Bone marrow (tissue), 2 donors: ENCODE data around the gene RTL5.
A peak's percentile ranks its signal among the peaks of the same experiment; 100 is the strongest.

Source experiments
- DNase-seq, 2 donors: peaks; one replicate each; lab custom pipeline; 2025; lab: John Stamatoyannopoulos, UW

RTL5 gene

DNA sequence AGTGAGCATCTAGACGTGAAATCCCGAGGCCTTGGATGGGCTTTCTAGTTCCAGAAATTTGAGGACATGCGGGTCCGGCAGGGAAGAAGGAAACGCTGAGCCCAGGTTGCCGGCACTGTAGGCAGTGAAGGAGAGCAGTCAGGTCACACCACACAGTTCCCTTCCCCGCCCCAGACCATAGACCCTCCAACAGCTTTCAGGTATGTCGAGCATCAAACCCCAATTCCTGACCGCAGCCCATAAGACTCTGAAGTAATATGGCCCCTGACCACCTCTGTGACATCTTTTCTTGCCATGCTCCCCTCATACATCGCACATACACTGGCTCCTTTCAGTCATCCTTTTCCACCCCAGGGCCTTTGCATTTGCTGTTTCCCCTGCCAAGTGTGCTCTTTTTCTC is 23.0 kb downstream of the RTL5 start:
- no peak for DNase-seq

DNA sequence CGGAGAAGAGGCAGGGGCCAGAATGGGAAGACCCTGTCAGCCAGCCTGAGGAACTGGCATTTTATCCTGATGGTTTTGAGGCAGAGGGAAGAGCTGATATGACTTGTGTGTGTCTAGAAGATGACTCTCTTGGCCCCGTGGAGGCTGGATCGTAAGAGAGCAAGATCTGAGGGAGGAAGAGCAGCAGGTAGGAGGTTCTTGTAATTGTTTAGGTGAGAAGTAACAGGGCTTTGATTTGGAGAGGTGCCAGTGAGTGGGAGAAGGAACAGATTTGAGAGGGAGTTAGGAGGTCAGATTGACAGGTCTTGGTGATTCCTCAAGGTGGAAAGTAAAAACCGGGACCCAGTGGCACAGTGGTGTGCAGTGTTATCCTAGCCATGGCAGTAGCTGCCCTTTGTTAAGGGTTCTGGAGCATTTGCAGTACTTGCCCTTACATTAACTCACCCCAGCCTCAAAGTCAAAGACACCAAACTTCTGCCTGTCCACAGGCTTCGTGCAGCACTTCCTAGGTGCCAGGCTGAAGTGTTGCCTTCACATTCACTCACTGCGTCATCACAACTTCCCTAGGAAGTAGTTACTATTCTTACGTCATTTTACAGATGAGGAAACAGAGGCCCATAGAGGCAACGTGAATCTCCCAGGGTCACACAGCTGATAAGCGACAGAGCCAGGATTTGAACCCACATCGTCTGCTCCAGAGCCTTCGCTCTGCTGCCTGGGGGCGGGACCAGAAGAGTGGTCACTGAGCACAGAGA is 23.7 kb downstream of the RTL5 start:
- DNase-seq: no peak

DNA sequence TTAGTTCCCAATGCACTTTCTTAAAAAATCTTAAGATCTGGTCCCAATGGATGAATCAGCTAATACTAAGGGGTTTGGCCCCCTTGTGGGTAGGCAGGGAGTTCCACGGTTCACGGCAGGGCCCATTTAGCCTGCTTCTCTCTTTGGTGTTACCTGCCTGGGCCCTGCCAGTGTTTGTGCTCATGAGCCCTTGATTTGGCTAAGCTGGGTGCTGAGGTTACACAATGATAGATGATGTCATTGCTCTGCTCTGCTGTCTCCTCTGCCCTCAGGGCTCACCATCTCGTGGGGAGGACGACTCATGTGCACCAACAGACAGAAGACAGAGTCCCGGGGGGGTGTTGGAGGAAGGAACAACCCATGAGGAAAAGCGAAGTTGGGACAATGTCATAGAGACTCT is 24.4 kb downstream of the RTL5 start:
- DNase-seq: peak; percentile 1 to 31

DNA sequence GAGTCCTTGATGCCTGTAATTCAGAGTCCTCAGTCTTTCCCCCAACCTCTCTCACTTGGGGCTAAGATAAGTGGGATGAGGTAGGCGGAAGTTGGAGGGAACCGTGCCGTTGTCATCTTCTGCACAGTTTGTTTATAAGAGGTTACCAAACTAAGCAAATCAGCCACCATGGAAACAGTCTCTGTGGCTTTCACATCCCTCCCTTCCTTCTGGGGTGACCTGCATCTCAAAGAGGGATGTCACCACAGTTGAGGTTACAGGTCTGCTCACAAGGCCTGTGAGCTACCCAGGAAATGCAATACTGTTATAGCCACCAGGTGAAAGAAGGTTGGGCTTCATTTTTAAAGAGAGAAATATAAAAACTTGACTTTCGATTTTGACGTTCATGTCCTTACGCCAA is 26.3 kb downstream of the RTL5 start:
- no peak for DNase-seq

DNA sequence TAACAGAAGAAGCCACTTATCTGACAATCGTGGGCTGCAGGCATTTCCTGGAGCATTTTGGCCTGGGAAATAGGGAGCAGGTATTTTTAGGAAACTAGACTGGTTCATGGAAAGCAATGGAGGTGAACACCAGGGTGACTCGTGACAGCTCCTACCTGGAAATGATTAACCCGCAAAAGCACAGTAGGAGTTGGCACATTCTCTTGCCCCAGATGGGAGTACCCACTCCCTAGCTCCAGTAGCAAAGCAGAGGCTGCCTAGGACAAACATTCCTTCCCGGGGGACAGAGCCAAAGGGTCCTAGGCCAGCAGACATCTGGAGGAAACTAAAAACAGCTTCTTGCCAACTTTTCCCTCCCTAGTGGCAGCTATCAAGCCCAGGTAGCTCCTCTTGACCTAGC is 29.0 kb downstream of the RTL5 start:
- DNase-seq: no peak

DNA sequence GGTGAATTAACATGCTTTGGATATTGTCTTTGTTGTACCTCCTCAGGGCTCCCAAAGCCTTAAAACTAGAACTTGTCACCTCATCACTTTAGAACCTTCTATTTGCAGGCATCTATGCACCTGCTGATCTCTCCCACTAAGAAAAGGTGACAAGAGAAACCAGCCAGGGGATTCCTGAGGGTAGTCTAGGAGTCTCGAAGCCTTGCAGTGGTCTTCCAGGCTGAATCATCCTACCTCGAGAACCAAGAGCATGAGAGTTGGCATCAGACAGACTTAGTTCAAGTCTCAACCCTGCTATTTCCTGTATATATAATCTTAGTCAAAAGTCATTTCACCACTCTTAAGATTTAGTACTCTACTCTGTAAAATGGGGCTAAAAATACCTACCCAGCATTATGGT is 29.6 kb downstream of the RTL5 start:
- DNase-seq: no peak

DNA sequence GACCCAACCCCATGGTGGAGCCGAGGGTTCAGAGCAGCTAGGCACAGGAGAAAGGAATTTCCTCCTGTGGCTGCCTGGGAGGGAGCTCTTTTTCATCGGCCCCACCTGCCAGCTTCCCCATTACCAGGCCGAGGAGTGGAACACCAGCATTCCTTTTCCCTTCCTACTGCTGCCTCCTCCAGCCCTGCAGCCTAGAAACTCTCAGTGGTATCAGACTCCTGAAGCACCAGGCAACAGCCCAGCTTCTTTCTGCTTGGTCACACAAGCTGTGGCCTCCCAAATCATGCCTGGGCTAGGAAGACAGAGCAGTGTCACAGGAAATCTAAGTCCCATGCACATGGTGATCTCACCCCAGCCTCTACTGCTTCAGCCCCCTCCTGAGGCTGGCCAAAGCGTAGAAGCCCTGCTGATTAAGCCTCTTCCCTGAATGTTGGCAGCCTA is 30.1 kb downstream of the RTL5 start:
- DNase-seq: peak in 1 of 2 donors; percentile 33

DNA sequence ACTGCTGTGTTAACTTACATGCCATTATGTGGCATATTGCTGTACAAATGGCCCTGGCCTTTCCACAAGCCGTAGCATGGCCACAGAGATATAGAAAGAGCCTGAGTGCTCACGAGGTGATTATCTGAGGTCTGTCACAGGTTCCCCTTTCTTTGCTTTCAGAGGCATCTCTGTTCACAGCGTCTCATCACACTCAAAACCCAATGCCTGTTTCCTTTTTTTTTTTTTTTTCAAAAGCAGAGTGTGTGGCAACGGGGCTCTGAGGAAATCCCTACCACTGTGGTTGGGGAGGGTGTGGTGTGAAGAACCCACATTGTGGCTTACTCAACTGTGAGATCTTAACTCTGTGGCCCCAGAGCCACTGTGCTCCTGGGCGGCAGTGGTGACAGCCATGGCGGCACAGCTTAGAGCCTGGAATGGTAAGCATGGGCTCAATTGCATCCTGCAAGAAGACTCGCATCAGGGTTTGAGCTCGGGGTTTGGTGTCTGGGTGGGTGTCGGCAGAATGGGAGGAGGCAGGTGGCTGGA is 30.8 kb downstream of the RTL5 start:
- peak; percentile 24 to 83 for DNase-seq

DNA sequence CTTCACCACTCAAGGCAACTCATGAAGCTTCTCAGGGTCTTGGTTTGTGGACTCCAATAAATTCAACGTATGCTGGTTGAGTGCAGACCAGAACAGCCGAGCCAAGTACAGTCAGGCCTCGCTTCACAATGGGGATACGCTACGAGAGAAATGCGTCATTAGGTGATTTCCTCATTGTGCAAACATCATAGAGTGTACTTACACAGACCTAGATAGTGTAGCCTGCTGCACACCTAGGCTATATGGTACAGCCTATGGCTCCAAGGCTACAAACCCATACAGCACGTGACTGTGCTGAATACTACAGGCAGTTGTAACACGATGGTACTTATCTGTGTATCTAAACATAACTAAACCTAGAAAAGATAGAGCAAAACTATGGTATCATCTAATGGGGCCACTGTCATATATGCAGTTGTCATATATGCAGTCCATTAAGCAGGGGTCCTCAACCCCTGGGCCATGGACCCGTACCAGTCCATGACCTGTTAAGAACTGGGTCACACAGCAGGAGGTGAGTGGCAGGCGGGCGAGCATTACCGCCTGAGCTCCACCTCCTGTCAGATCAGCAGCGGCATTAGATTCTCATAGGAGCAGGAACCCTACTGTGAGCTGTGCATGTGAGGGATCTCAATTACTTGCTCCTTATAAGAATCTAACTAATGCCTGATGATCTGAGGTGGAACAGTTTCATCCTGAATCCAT is 31.5 kb downstream of the RTL5 start:
- no peak for DNase-seq

DNA sequence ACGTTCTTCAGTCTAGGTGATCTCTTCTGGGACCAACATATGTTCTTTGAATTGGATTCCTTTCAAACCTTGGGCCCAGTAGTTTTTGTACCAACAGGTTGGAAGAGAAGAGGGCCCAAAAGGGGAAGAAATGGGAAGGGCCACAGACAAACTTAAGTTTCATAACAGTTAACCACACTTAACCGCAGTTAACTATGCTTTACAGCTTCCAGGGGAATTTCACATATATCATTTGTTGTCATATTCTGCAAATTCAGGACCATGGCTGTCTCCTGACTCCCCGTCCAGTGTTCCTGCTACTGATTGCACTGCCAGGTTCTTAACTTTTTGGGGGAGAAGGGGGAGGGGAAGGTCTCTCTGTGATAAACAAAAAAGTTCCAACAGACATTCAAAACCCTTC is 34.6 kb downstream of the RTL5 start:
- DNase-seq: peak in 1 of 2 donors; percentile 21

DNA sequence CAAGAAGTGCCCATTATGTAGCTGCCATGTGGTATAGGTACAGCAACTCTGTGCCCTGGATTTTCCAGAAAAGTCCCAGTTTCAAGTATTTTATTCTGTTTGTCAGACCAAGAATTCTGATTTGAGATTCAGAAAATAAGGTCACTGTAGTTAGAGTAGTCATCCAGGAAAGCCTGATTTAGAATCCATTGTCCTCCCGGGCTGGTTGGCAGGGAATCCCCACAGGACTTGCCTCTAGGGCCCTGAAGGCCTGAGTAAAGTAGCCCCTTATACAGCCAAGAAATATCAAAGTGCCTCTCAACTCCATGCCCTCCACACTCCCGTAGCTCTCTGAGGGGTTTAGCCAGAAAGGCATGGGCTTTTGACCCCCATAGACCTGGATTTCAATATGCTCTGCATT is 36.3 kb downstream of the RTL5 start:
- no peak for DNase-seq

DNA sequence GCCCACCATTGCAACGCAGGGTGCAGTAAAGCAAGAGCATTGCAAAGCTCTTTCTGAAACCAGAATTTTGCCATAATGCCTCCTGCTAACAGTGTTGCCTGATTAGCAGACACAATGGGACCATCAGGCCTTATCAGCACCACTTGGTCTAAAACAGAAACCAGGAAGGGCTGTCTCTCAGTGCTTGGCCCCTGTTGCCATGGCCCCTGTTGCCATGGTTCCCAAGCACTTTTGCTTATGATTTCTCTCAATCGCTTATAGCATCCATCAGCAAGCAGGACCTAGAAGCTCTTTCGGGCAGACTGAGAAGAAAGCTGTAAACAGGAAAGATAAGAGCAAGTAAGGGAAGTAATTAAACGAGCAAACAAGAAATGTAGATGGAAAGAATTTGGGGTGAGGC is 36.8 kb downstream of the RTL5 start:
- DNase-seq: peak; percentile 0 to 10

DNA sequence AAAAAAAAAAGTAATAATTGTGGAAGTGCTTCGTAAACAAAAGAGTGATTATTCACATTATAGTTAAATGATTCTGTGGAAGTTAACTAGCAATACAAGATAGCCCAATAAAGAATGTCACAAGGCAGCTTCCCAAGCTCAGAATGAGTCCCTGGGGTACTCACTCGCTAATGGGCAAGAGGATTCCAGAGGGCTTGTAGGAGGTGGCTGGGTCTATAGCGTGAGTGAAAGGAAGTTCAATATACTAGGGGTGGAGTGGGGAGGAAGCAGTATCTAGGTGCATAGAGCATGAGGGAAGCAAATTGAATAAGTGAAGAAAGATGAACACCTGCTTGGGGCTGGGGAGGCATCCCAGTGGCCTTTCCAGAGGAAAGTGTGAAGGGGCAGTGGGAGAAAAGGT is 42.5 kb downstream of the RTL5 start:
- DNase-seq: no peak

DNA sequence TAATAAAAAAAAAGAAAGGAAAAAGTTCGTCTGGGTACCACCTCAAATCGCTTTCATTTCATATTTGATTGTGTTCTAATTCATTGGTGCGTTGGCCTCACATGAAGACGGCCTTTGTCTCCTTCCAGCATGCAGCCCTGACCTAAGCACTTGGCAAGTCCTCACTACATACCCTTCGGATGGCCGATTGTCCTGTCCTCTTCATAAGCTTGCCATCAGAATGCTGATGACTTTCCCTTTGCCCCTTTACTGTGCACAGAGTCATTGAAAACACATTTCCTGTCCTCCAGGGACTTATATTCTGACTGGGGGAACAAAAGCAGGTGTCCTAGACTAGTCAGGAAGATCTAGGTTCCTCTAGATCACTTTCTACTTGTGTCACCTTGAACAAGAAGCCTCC is 43.0 kb downstream of the RTL5 start:
- no peak for DNase-seq

DNA sequence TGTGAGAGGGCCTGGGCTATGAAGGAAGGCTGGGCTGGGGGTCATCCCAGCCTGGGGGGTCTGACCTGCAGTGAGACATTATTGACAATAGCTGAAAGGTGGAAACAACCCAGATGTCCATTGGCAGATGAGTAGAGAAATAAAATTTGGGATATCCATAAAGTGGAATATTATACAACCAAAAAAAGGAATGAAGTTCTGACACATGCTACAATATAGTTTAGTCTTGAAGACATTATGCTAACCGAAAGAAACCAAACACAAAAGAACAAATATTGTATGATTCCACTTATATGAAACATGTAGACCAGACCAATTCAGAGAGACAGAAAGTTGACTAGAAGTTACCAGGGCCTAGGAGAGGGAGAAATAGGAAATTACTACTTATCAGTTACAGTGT is 44.7 kb downstream of the RTL5 start:
- no peak for DNase-seq

DNA sequence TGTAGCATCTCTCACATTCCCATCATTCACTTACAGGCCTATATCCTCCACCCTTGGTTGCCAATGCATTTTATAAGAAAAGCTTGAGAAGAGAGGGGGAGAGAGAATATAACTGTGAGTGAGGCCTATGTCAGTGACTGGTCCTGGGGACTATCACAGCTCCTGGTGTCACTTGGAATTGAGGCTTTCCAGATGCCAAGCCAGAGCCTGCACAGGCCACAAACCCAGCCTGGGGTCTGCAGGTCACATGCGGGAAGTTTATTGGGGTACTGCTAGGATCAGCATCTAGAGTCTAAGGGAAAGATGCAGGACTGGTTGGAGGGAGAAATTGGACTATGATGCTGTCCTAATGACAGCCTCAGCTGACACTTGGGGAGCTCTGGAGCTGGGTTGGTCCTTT is 47.6 kb downstream of the RTL5 start:
- no peak for DNase-seq

DNA sequence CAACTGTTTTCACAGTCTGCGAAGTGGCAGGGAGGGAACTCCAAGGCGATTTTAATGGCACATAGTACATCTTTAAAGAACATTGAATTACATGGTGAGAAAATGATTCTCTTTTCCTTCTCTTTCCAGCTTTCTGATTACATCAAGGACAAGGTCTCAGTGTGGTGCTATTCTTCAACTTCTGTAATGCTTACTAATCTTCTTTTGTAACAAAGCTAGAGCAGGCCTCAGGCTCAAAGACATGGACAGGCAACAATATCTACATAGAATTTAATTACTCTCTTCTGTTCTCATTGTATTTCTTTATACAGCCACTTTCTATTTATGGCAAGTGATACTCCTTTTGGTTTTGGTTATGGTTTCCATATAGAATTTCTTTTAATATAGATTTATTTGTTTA is 48.4 kb downstream of the RTL5 start:
- DNase-seq: no peak

DNA sequence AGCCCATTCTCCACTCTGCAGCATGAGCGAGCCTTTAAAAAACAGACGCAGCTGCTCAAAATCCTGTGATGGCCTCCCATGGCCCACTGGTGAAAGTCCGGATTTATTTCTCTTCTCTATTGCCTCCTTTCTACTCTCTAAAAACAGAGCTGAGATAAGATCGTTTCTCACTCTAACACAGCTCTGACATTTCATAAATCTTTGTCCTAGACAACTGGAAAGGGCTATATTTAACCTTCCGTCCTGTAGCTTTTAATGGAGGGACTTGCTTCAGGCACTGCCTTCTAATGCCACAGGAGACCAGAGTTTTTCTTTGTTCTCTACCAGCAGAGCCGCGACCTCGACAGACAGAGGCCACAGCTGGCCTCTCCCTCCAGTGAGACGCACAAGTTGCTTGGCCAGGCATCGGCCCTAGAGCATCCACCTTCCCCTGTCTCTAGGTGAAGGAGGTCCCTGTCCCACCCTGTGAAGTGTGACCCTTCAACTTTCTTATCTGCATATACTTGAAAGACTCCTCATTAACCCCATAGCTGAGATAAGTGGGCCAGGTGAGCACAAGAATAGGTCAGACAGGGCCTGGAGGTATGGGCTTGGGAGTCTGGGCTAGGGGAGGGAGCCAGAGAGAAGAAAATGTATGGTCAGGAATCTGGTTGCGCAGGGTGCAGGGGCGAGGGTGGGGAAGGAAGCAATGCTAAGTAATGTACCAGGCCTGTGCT is 50.0 kb downstream of the RTL5 start:
- no peak for DNase-seq

DNA sequence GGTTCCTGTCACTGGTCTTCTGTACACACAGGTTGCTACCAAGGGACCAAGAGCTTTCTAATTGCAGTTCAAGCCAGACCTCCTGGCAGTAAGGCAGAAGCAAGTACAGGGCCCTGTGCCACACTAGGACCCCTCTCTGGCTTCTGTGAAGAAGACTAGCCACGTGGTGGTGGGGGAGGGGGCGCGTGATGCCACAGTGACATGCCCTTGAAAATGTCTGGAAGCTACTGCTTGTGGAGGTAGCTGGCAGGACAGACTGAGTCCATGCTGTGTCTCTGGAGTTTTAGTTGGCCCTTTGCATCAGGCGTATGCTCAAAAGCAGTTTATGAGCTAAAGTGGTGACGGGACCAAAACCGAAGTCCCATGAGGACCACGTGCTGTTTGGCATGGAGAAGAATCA is 50.9 kb downstream of the RTL5 start:
- DNase-seq: no peak

DNA sequence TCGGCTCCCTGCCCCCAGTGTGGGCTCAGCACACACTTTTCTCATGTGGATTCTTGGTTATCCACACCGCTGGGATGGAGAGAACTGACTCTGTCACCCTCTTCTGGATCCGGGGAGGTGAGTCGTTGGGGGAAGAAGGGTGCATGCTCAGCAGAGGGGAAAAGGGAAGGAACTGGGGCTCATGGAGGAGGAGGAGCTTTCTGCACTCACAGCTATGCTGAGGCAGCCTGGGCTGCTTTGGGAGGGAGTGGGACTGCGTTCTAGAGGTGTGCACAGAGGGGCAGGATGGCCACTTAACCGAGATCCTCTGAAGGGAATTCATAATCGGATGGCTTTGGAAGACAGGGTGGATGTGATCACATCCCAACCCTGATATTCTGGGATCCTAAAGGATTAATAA is 51.6 kb downstream of the RTL5 start:
- DNase-seq: peak in 1 of 2 donors; percentile 7

DNA sequence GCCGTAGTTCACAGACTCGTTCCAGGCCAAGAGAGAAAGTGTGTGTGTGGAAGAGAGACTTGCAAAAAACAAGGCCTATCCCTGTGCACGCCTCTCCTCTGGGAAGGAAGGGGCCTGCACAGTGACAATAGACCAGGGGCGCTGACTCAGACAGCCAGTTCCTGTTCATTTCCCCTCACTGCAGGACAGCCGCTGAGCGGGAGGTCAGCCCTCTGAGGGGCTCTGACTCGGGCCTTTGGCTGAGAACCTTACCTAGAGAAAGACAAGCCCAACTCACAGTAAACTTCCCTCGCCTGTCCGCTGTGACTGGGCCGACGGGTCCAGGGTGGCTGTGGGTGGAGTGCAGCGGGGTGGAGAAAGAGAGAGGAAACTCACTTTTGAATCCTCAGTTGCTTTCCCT is 52.1 kb downstream of the RTL5 start:
- DNase-seq: peak in 1 of 2 donors; percentile 8

DNA sequence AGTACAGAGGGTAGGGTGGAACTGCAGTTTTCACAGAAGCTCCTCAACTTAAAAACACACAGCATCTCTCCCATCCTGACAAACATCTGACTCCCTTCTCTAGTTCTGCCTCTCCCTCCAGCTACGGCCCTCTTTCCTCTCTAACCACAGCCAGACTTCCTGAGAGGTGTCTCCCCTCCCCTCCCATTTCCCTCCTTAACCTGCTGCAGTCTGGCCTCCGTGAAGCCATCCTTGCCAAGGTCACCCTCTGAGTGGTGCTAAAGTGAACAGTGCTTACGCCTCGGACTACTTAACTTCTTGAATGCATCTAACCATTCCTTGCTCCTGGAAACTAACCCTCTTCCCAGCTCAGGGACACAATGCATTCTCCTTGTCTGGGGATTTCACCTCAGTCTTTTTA is 53.3 kb downstream of the RTL5 start:
- DNase-seq: no peak
